PC-9 (cell line): ENCODE results near the gene EPHB3. TPM values are rescaled to one million over a fixed set of nuclear protein-coding genes. Genes with fewer than 3 reads are reported as not detected.

Experiments used
- BruUV-seq: library from RNA; stranded (reverse); fragments of 400-500 nt; replicated peaks from 2 replicates; lab custom pipeline; 2021; lab: Mats Ljungman, UMichigan
- CTCF ChIA-PET: fragments of 300-600 bp; sonication (Branson Sonifier 250); formaldehyde crosslinking; loops from one replicate; lab custom pipeline; 2022; ENCODE audit warnings: antibody characterized with exemption; lab: Charles Lee
- POLR2A ChIA-PET: fragments of 300-600 bp; sonication (Branson Sonifier 250); formaldehyde crosslinking; loops from one replicate; lab custom pipeline; 2022; ENCODE audit warnings: antibody characterized with exemption; ENCODE audit not compliant: unreplicated experiment; lab: Charles Lee
- DNase-seq, 2 experiments: peaks; one replicate each; pipeline versions ENCODE4 v3.0.0 to v3.0.0-alpha.2; 2015 to 2022; ENCODE audit warnings: mixed read lengths in 1 of 2
- H2AFZ ChIP-seq: fragments of 200-600 bp; sonication (generic); 2 replicates; pipeline ENCODE4 v1.8.1; 2017; ENCODE audit warnings: antibody characterized with exemption
- H3F3A ChIP-seq: fragments of 200-600 bp; sonication (generic); 2 replicates; pipeline ENCODE4 v1.8.1; 2017; ENCODE audit warnings: antibody characterized with exemption, mild to moderate bottlenecking, low read depth; ENCODE audit not compliant: insufficient read depth
- H3K27ac ChIP-seq: fragments of 200-600 bp; sonication (generic); 2 replicates; pipeline ENCODE4 v1.6.1; 2016; ENCODE audit warnings: mixed run types
- H3K27me3 ChIP-seq: fragments of 200-600 bp; sonication (generic); 2 replicates; pipeline ENCODE4 v1.6.1; 2016; ENCODE audit warnings: low read depth, mixed run types; ENCODE audit not compliant: insufficient read depth
- H3K36me3 ChIP-seq: fragments of 200-600 bp; sonication (generic); 2 replicates; pipeline ENCODE4 v1.6.1; 2016; ENCODE audit warnings: low read depth, mixed run types
- H3K4me1 ChIP-seq: fragments of 200-600 bp; sonication (generic); replicated peaks from 2 replicates; pipeline ENCODE4 v1.6.1; 2016; ENCODE audit warnings: mixed run types; ENCODE audit not compliant: insufficient read depth
- H3K4me2 ChIP-seq: fragments of 200-600 bp; sonication (generic); 2 replicates; pipeline ENCODE4 v1.6.1; 2017; ENCODE audit warnings: mixed run types
- H3K4me3 ChIP-seq: fragments of 200-600 bp; sonication (generic); 2 replicates; pipeline ENCODE4 v1.6.1; 2016; ENCODE audit warnings: mixed run types
- H3K79me2 ChIP-seq: fragments of 200-600 bp; sonication (generic); 2 replicates; pipeline ENCODE4 v1.6.1; 2017; ENCODE audit warnings: low read depth, mixed run types
- H3K9me2 ChIP-seq: fragments of 200-600 bp; sonication (generic); 2 replicates; pipeline ENCODE4 v1.8.1; 2017; ENCODE audit warnings: mild to moderate bottlenecking; ENCODE audit not compliant: insufficient read depth
- H3K9me3 ChIP-seq: fragments of 200-600 bp; sonication (generic); 2 replicates; pipeline ENCODE4 v1.8.1; 2016; ENCODE audit warnings: low read depth; ENCODE audit not compliant: insufficient read depth
- H4K20me1 ChIP-seq: fragments of 200-600 bp; sonication (generic); 2 replicates; pipeline ENCODE4 v1.8.1; 2017; ENCODE audit not compliant: insufficient read depth
- CTCF ChIP-seq: fragments of 200-600 bp; sonication (generic); conservative IDR thresholded peaks from 2 replicates; pipeline ENCODE4 v1.6.1; 2017; ENCODE audit warnings: mixed run types, antibody characterized with exemption, mild to moderate bottlenecking, moderate library complexity
- EZH2 ChIP-seq: fragments of 200-600 bp; sonication (generic); IDR thresholded peaks from 2 replicates; pipeline ENCODE4 v1.8.0; 2017; ENCODE audit warnings: antibody characterized with exemption, low read depth
- intact Hi-C: fragments of 100-400 bp; cut with micrococcal nuclease; formaldehyde crosslinking; loops from one replicate; pipeline ENCODE4 v1.10.0; 2022; ENCODE audit not compliant: unreplicated experiment
- total RNA-seq: library from RNA; stranded (reverse); gene quantifications from 2 replicates; pipeline ENCODE4 v1.2.3, GENCODE V29; 2021

The EPHB3 gene
- total RNA-seq, 1 experiment from 2014 or later: 15.7 TPM

- Histone ChIP-seq H3K36me3 (no peaks in the 10 kb centered on the region), H3K4me1 (peaks cover 57% of the 10 kb centered on the region), H4K20me1 (no peaks in the 10 kb centered on the region), H3K9me2 (no peaks in the 10 kb centered on the region), H3K79me2 (no peaks in the 10 kb centered on the region), H3K4me3 (no peak overlapping the region), H3K9me3 (no peaks in the 10 kb centered on the region), H3K27ac (no peak overlapping the region), H3K4me2 (peak overlapping the region; percentile 69; the same call in 1 of the 2 replicates), H2AFZ (no peak overlapping the region), H3K27me3 (peaks cover 6% of the 10 kb centered on the region; the same call in 1 of the 2 replicates), H3F3A (peaks cover 20% of the 10 kb centered on the region)
- TF ChIP-seq EZH2 (no peak), CTCF (no peak)
- CTCF ChIA-PET: interaction anchor here (0.5 to 0.7 kb wide), 2 partner anchors 125 to 946 kb away, joined by 3 to 7 read pairs; no protein-coding TSS in a partner anchor
- intact Hi-C loops: loop anchor here (2.0 kb wide), 1 partner anchor 39 kb away; no protein-coding TSS in a partner anchor
- POLR2A ChIA-PET: no interaction called here
- BruUV-seq: no TSS peak
- DNase-seq: no peak
These were observed 2.5 kb downstream of the EPHB3 start for GRCh38 chr3:184563941-184564684.

GRCh38 chr3:184564685-184565385 is 3.2 kb downstream of the EPHB3 start:
- Histone ChIP-seq H3K4me1 (peaks cover 56% of the 10 kb centered on the region), H3K4me2 (peak overlapping the region; percentile 69), H2AFZ (no peak overlapping the region)

More at GRCh38 chr3:184564685-184565385, 3.2 kb downstream of the EPHB3 start:
- H3K27ac ChIP-seq: peak overlapping the region; percentile 18; the same call in 1 of the 2 replicates
- H3K79me2 ChIP-seq: no peaks in the 10 kb centered on the region
- H3K9me3 ChIP-seq: no peaks in the 10 kb centered on the region
- H3F3A ChIP-seq: peaks cover 18% of the 10 kb centered on the region
- H3K36me3 ChIP-seq: no peaks in the 10 kb centered on the region
- peak overlapping the region; percentile 32; the same call in 1 of the 2 replicates for H3K4me3 ChIP-seq
- DNase-seq: no peak
- CTCF ChIA-PET: interaction anchor here (0.5 to 0.7 kb wide), 2 partner anchors 124 to 945 kb away, joined by 3 to 7 read pairs; no protein-coding TSS in a partner anchor
- POLR2A ChIA-PET: no interaction called here
- TF ChIP-seq CTCF: no peak
- TF ChIP-seq EZH2: no peak
- H3K27me3 ChIP-seq: peaks cover 10% of the 10 kb centered on the region
- intact Hi-C loops: loop anchor here (1.0 to 2.0 kb wide), 7 partner anchors 38 to 183 kb away; no protein-coding TSS in a partner anchor
- no peaks in the 10 kb centered on the region for H3K9me2 ChIP-seq
- H4K20me1 ChIP-seq: no peaks in the 10 kb centered on the region
- no TSS peak for BruUV-seq
